ENCODE results near the gene OR51S1. TPM values are rescaled to one million over a fixed set of nuclear protein-coding genes. Genes with fewer than 3 reads are reported as not detected.

The OR51S1 gene
- total and polyA plus RNA-seq, 12 donors, result not detected

GRCh38 chr11:4886186-4886585 lies 37.2 kb upstream of the OR51S1 start:
- WGBS, 2 donors, result 78 to 87% methylated on average over 3 of the region's 3 CpGs
- Histone ChIP-seq H3K27ac (no peak overlapping the region), H3K4me1 (no peaks in the 10 kb centered on the region), H3K9me3 (no peaks in the 10 kb centered on the region), H3K36me3 (no peaks in the 10 kb centered on the region), H3K27me3 (no peaks in the 10 kb centered on the region), H3K4me3 (no peak overlapping the region)
- no peak for TF ChIP-seq CTCF (IDR thresholded peaks at IDR 0.05)
- intact Hi-C loops (cut with DNase I), result no loop called here
- no peak for DNase-seq
- no peak for ATAC-seq

DNA sequence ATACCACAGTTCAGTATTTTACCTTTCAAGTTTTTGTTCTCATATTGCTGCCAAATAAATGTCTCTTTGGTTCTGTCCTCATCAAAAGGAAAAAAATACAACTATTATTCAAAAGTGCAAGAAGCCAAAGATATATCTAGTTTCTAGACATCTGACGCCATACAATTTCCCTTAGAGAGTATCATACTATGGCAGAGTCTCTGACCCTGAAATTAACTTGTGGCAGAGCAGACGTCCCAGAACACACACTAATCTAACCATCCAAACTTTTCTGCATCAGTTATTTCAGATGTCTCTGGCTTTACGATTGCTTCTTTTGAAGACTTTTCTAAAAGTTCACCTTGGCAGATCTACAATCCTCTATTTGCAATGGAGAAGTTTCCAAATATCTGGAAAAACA lies 35.4 kb upstream of the OR51S1 start:
- Histone ChIP-seq H3K4me3 (no peak overlapping the region), H3K36me3 (no peaks in the 10 kb centered on the region), H3K27ac (no peak overlapping the region), H3K27me3 (no peaks in the 10 kb centered on the region), H3K4me1 (no peaks in the 10 kb centered on the region), H3K9me3 (no peaks in the 10 kb centered on the region)
- ATAC-seq, result no peak
- DNase-seq, result no peak
- intact Hi-C loops (cut with DNase I), result no loop called here
- no peak for TF ChIP-seq CTCF (IDR thresholded peaks at IDR 0.05)
- WGBS, 2 donors, result 65 to 77% methylated on average over 3 of the region's 3 CpGs

DNA sequence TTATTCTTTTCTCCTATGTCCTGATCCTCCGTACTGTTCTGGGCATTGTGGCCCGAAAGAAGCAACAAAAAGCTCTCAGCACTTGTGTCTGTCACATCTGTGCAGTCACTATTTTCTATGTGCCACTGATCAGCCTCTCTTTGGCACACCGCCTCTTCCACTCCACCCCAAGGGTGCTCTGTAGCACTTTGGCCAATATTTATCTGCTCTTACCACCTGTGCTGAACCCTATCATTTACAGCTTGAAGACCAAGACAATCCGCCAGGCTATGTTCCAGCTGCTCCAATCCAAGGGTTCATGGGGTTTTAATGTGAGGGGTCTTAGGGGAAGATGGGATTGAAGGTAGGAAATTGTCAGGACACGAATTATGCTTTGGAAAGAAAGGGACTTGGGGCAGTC lies 33.5 kb upstream of the OR51S1 start:
- Histone ChIP-seq H3K4me3 (no peak overlapping the region), H3K36me3 (no peaks in the 10 kb centered on the region), H3K27me3 (no peaks in the 10 kb centered on the region), H3K27ac (no peak overlapping the region), H3K4me1 (no peaks in the 10 kb centered on the region), H3K9me3 (no peaks in the 10 kb centered on the region)
- DNase-seq, result no peak
- no peak for TF ChIP-seq CTCF (IDR thresholded peaks at IDR 0.05)
- WGBS, 2 donors, result 83 to 87% methylated on average over 5 of the region's 5 CpGs
- intact Hi-C loops (cut with DNase I), result no loop called here
- ATAC-seq, result no peak

DNA sequence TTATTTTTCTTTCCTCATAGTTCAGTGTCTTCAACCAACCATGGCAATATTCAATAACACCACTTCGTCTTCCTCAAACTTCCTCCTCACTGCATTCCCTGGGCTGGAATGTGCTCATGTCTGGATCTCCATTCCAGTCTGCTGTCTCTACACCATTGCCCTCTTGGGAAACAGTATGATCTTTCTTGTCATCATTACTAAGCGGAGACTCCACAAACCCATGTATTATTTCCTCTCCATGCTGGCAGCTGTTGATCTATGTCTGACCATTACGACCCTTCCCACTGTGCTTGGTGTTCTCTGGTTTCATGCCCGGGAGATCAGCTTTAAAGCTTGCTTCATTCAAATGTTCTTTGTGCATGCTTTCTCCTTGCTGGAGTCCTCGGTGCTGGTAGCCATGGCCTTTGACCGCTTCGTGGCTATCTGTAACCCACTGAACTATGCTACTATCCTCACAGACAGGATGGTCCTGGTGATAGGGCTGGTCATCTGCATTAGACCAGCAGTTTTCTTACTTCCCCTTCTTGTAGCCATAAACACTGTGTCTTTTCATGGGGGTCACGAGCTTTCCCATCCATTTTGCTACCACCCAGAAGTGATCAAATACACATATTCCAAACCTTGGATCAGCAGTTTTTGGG lies 33.0 kb upstream of the OR51S1 start, which contains the start of gene OR51T1:
TSS of gene OR51T1 (plus strand) at position 41 of the 641 bp plus-strand sequence. CDS start at position 41, 0 bp downstream.
- 62 to 70% methylated on average over 8 of the region's 8 CpGs for whole genome bisulfite sequencing, 2 donors
- no peaks in the 10 kb centered on the region for H3K9me3 ChIP-seq
- intact Hi-C loops (cut with DNase I), result no loop called here
- H3K4me1 ChIP-seq, result no peaks in the 10 kb centered on the region
- no peaks in the 10 kb centered on the region for H3K27me3 ChIP-seq
- H3K4me3 ChIP-seq, result no peak within 1 kb of the TSS
- ATAC-seq (no peak), DNase-seq (no peak)
- TF ChIP-seq CTCF (IDR thresholded peaks at IDR 0.05), result no peak
- no peak within 1 kb of the TSS for H3K27ac ChIP-seq
- H3K36me3 ChIP-seq, result no peaks in the 10 kb centered on the region
